ENCODE data around the gene ZNF445. TPM values are rescaled to one million over a fixed set of nuclear protein-coding genes. Genes with fewer than 3 reads are reported as not detected.
"Not testable (repeated sequence)": the region's sequence is repeated elsewhere in the genome, so short reads cannot be mapped to it uniquely, and the experiment has no call there.

The ZNF445 gene
- total RNA-seq, 4 donors from 2014 or later = 5.3 to 35.6 (median 19.8) TPM

DNA sequence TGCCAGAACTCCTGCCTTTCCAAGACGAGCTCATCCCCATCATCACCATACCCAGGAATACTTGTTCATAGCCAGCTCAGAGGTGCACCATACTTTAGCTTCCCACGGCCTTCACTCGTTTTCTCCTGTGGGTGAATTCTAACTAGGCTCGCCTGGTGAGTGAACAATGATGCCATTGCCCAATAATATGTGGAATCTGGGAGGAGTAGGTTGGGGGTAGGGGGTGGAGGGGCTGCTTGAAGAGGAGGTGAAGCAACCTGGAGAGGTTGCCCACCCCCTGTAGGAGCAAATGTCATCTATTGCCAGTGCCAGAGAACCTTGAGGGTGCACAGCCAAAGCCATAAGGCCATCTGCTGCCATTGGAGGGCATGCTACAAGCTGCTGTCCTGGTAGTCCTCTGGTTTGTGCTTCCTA is 592 bp upstream of the ZNF445 start:
- DNase-seq = no peak
- H3K4me3 ChIP-seq = peak overlapping the region; percentile 25 to 77
- TF ChIP-seq, protein P1, sequence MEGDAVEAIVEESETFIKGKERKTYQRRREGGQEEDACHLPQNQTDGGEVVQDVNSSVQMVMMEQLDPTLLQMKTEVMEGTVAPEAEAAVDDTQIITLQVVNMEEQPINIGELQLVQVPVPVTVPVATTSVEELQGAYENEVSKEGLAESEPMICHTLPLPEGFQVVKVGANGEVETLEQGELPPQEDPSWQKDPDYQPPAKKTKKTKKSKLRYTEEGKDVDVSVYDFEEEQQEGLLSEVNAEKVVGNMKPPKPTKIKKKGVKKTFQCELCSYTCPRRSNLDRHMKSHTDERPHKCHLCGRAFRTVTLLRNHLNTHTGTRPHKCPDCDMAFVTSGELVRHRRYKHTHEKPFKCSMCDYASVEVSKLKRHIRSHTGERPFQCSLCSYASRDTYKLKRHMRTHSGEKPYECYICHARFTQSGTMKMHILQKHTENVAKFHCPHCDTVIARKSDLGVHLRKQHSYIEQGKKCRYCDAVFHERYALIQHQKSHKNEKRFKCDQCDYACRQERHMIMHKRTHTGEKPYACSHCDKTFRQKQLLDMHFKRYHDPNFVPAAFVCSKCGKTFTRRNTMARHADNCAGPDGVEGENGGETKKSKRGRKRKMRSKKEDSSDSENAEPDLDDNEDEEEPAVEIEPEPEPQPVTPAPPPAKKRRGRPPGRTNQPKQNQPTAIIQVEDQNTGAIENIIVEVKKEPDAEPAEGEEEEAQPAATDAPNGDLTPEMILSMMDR (IDR thresholded peaks at IDR 0.05) = no peak
- no peak for TF ChIP-seq POLR2A (IDR thresholded peaks at IDR 0.05)
- no peaks in the 10 kb centered on the region for H3K27me3 ChIP-seq
- H3K9me3 ChIP-seq = no peaks in the 10 kb centered on the region
- H3K27ac ChIP-seq = no peak overlapping the region
- no peaks in the 10 kb centered on the region for H3K4me1 ChIP-seq
- intact Hi-C loops (cut with DNase I; ENCODE audit: low total_unique reads) = no loop called here
- no peaks in the 10 kb centered on the region for H3K36me3 ChIP-seq

- Histone ChIP-seq H3K27ac (peak overlapping the region; percentile 63 to 66), H3K9me3 (no peaks in the 10 kb centered on the region), H3K27me3 (no peaks in the 10 kb centered on the region), H3K4me1 (no peaks in the 10 kb centered on the region), H3K4me3 (peak overlapping the region; percentile 25 to 77), H3K36me3 (no peaks in the 10 kb centered on the region)
- intact Hi-C loops (cut with DNase I; ENCODE audit: low total_unique reads) = no loop called here
- no peak for DNase-seq
- TF ChIP-seq POLR2A (IDR thresholded peaks at IDR 0.05) = no peak
- TF ChIP-seq, protein P1 (IDR thresholded peaks at IDR 0.05) = no peak
These were observed 533 bp downstream of the ZNF445 start for GRCh38 chr3:44476963-44477311.

GRCh38 chr3:44476181-44476611 is 1.3 kb downstream of the ZNF445 start:
- Histone ChIP-seq H3K9me3 (no peaks in the 10 kb centered on the region), H3K27me3 (no peaks in the 10 kb centered on the region), H3K4me1 (no peaks in the 10 kb centered on the region), H3K4me3 (peak overlapping the region; percentile 25 to 77), H3K36me3 (no peaks in the 10 kb centered on the region), H3K27ac (no peak overlapping the region)
- intact Hi-C loops (cut with DNase I; ENCODE audit: low total_unique reads) = no loop called here
- TF ChIP-seq, protein P1 (IDR thresholded peaks at IDR 0.05) = no peak
- no peak for TF ChIP-seq POLR2A (IDR thresholded peaks at IDR 0.05)
- DNase-seq = no peak

DNA sequence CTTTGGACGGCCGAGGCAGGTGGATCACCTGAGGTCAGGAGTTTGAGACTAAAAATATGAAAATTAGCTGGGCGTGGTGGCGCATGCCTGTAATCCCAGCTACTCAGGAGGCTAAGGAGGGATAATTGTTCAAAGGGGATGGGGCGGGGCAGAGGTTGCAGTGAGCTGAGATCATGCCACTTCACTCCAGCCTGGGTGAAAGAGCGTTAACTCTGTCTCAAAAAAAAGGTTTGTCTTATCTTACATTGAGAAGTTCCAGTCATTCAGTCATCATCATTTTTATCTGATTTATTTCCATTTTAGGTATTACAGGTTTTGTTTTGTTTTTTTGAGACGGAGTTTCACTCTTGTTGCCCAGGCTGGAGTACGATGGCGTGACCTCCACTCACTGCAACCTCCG is 2.6 kb downstream of the ZNF445 start:
- H3K27me3 ChIP-seq; intact Hi-C loops (cut with DNase I; ENCODE audit: low total_unique reads); H3K4me1 ChIP-seq; H3K36me3 ChIP-seq; H3K27ac ChIP-seq; H3K9me3 ChIP-seq; DNase-seq; H3K4me3 ChIP-seq: not testable (repeated sequence)

DNA sequence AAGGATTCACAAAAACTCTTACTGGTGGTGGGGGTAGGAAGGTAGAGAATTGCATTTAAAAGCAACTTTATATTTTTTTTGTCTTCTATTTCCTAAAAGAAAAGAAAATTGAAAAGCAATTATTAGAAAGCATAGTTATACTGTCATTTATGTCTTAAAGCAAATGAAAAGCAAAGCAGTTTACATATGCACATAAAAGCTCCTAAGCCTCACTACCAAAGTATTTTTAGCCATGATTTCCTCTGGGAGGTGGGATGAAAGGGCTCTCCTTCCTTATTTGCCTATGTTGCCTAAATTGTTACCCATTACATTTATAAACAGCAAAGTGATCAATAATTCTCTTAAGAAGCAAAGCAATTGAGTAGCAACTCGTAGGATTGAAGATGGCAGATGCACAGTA is 7.0 kb downstream of the ZNF445 start:
- intact Hi-C loops (cut with DNase I; ENCODE audit: low total_unique reads) = no loop called here
- DNase-seq = no peak

More for the DNA sequence above, 7.0 kb downstream of the ZNF445 start:
- H3K27ac ChIP-seq = no peak overlapping the region
- H3K9me3 ChIP-seq = no peaks in the 10 kb centered on the region
- TF ChIP-seq, protein P1 (IDR thresholded peaks at IDR 0.05) = no peak
- no peak for TF ChIP-seq POLR2A (IDR thresholded peaks at IDR 0.05)
- H3K36me3 ChIP-seq = no peaks in the 10 kb centered on the region
- no peaks in the 10 kb centered on the region for H3K4me1 ChIP-seq
- no peak overlapping the region for H3K4me3 ChIP-seq
- no peaks in the 10 kb centered on the region for H3K27me3 ChIP-seq

Measured in uterus (tissue), 4 donors.